DOHH2 (cell line): Measurements from ENCODE around the gene DNAAF3.

Experiments
- CTCF ChIP-seq: fragments of 200-600 bp; sonication (generic); IDR thresholded peaks from one replicate; pipeline ENCODE4 v1.5.1; 2014; ENCODE audit warnings: antibody characterized with exemption, mild to moderate bottlenecking, low read depth, low read length; ENCODE audit not compliant: poor library complexity, severe bottlenecking
- EZH2phosphoT487 ChIP-seq: fragments of 200-600 bp; sonication (generic); IDR thresholded peaks from 2 replicates; pipeline ENCODE4 v1.6.1; 2017; ENCODE audit warnings: borderline replicate concordance, mild to moderate bottlenecking, antibody characterized with exemption, low read length, moderate library complexity, mixed read lengths

GRCh38 chr19:55189403-55189835 is 23.0 kb upstream of the DNAAF3 start:
- TF ChIP-seq CTCF, result no peak
- TF ChIP-seq EZH2phosphoT487, result no peak
